Activated CD4-positive, alpha-beta T cell treated with anti-CD3 and anti-CD28 coated beads, Interleukin-2, amount 50 U/mL, for 16 hours (primary cell): ENCODE measurements around the gene YIF1A.
"Not testable (repeated sequence)": the region's sequence is repeated elsewhere in the genome, so short reads cannot be mapped to it uniquely, and the experiment has no call there.

ENCODE experiments used
- DNase-seq: peaks from one replicate; pipeline ENCODE4 v3.0.0-alpha.2; 2020

Gene YIF1A

GRCh38 chr11:66310803-66311440 lies 22.0 kb upstream of the YIF1A start:
- DNase-seq = not testable (repeated sequence)

- no peak for DNase-seq
These were observed 21.4 kb upstream of the YIF1A start for GRCh38 chr11:66310324-66310723.

GRCh38 chr11:66309475-66309874 lies 20.5 kb upstream of the YIF1A start:
- DNase-seq = no peak

- DNase-seq = no peak
These were observed 13.7 kb upstream of the YIF1A start for GRCh38 chr11:66302656-66303055.

GRCh38 chr11:66299186-66299585 lies 10.2 kb upstream of the YIF1A start:
- DNase-seq = no peak

GRCh38 chr11:66297610-66298009 lies 8.7 kb upstream of the YIF1A start:
- no peak for DNase-seq

GRCh38 chr11:66294626-66295620 lies 6.0 kb upstream of the YIF1A start:
- DNase-seq = no peak

- no peak for DNase-seq
These were observed 5.1 kb upstream of the YIF1A start for GRCh38 chr11:66293777-66294625.

GRCh38 chr11:66293352-66293751 lies 4.4 kb upstream of the YIF1A start:
- no peak for DNase-seq

GRCh38 chr11:66292543-66293332 lies 3.8 kb upstream of the YIF1A start:
- no peak for DNase-seq

- no peak for DNase-seq
These were observed 3.0 kb upstream of the YIF1A start, which contains the start of gene TMEM151A for GRCh38 chr11:66291706-66292542. TSS of gene TMEM151A (plus strand) at chr11:66291894. CDS start at chr11:66292014, 120 bp downstream.

GRCh38 chr11:66291303-66291705 lies 2.4 kb upstream of the YIF1A start:
- DNase-seq = no peak

- DNase-seq = no peak
These were observed 1.3 kb upstream of the YIF1A start for GRCh38 chr11:66290330-66290621.

GRCh38 chr11:66289548-66290329 lies 796 bp upstream of the YIF1A start:
- DNase-seq = peak; percentile 81

GRCh38 chr11:66287889-66288670 lies 863 bp downstream of the YIF1A start:
- DNase-seq = no peak

GRCh38 chr11:66287211-66287888 lies 1.6 kb downstream of the YIF1A start:
- DNase-seq = no peak

GRCh38 chr11:66286699-66287098 lies 2.2 kb downstream of the YIF1A start:
- no peak for DNase-seq

- no peak for DNase-seq
These were observed 3.5 kb downstream of the YIF1A start for GRCh38 chr11:66285250-66285947.
